Thymus (tissue), 11 donors: ENCODE results near the gene XG. TPM values are rescaled to one million over a fixed set of nuclear protein-coding genes. Genes with fewer than 3 reads are reported as not detected.
"Not testable (repeated sequence)": the region's sequence is repeated elsewhere in the genome, so short reads cannot be mapped to it uniquely, and the experiment has no call there.

Experiments
- DNase-seq, 9 donors: peaks; one replicate each; pipeline ENCODE4 v3.0.0-alpha.2; 2013; ENCODE audit warnings: low spot score in 9 of 9, low read depth in 6 of 9, missing footprints in 1 of 9
- H3K27ac ChIP-seq, 2 donors: one replicate each; pipeline ENCODE4 v1.5.1; 2013; ENCODE audit warnings: control low read depth in 1 of 2, low read depth in 1 of 2, low read length in 1 of 2, mild to moderate bottlenecking in 1 of 2, moderate library complexity in 1 of 2
- H3K27me3 ChIP-seq, 2 donors: one replicate each; pipeline ENCODE4 v1.5.1; 2013; ENCODE audit warnings: low read length in 1 of 2; ENCODE audit not compliant: control insufficient read depth in 2 of 2, insufficient read depth in 1 of 2
- H3K36me3 ChIP-seq, 2 donors: one replicate each; pipeline ENCODE4 v1.5.1; 2013; ENCODE audit warnings: low read length in 1 of 2, mild to moderate bottlenecking in 1 of 2, moderate library complexity in 1 of 2; ENCODE audit not compliant: control insufficient read depth in 2 of 2, insufficient read depth in 2 of 2
- H3K4me1 ChIP-seq, 2 donors: one replicate each; pipeline ENCODE4 v1.5.1; 2013; ENCODE audit warnings: low read length in 2 of 2; ENCODE audit not compliant: control insufficient read depth in 2 of 2, insufficient read depth in 2 of 2
- H3K4me3 ChIP-seq, 2 donors: one replicate each; pipeline ENCODE4 v1.5.1; 2013; ENCODE audit warnings: low read length in 2 of 2, control low read depth in 1 of 2, mild to moderate bottlenecking in 1 of 2
- H3K9me3 ChIP-seq, 2 donors: one replicate each; pipeline ENCODE4 v1.5.1; 2013; ENCODE audit warnings: low read length in 1 of 2, mild to moderate bottlenecking in 1 of 2; ENCODE audit not compliant: control insufficient read depth in 2 of 2, insufficient read depth in 1 of 2
- WGBS: extraction: QIAGEN DNeasy Blood & Tissue Kit; methylation state at CpG from one replicate; pipeline ENCODE4 v1.1.7; 2013; 5-methylcytosine and 5-hydroxymethylcytosine counted together
- polyA plus RNA-seq: library from polyadenylated mRNA; stranded (reverse); fragments of 200-250 nt; gene quantifications from one replicate; pipeline ENCODE4 v1.2.3, GENCODE V29; 2013
- total RNA-seq: library from RNA; stranded (reverse); fragments of 120-200 nt; gene quantifications from one replicate; pipeline ENCODE4 v1.2.4, GENCODE V29; 2013
- donor health status: healthy.

Gene XG
- total and polyA plus RNA-seq, 2 donors = 1.0 to 1.3 TPM

GRCh38 chrX:2799369-2799768 lies 47.5 kb downstream of the XG start:
- Histone ChIP-seq H3K27me3 (no peaks in the 10 kb centered on the region), H3K27ac (no peak overlapping the region), H3K4me1 (peaks cover 0 to 13% of the 10 kb centered on the region in 2 donors), H3K4me3 (no peak overlapping the region), H3K9me3 (no peaks in the 10 kb centered on the region), H3K36me3 (no peaks in the 10 kb centered on the region)
- no peak for DNase-seq
- WGBS = 91% methylated on average over 4 of the region's 4 CpGs

- H3K4me3 ChIP-seq, H3K27ac ChIP-seq, H3K27me3 ChIP-seq, DNase-seq, H3K9me3 ChIP-seq, H3K36me3 ChIP-seq: not testable (repeated sequence)
- peaks cover 0 to 13% of the 10 kb centered on the region in 2 donors for H3K4me1 ChIP-seq
- 89% methylated on average over 5 of the region's 5 CpGs for WGBS
Measured at GRCh38 chrX:2799980-2800379, 48.1 kb downstream of the XG start.

- H3K9me3 ChIP-seq = no peaks in the 10 kb centered on the region
- no peak overlapping the region for H3K4me3 ChIP-seq
- no peak overlapping the region for H3K27ac ChIP-seq
- no peaks in the 10 kb centered on the region for H3K27me3 ChIP-seq
- no peaks in the 10 kb centered on the region for H3K36me3 ChIP-seq
- DNase-seq = no peak
- WGBS = 96% methylated on average over 4 of the region's 4 CpGs
- peaks cover 0 to 13% of the 10 kb centered on the region in 2 donors for H3K4me1 ChIP-seq
Measured at GRCh38 chrX:2801223-2801622, 49.4 kb downstream of the XG start.

GRCh38 chrX:2802376-2803090 lies 50.7 kb downstream of the XG start:
- not testable (repeated sequence) for H3K4me1 ChIP-seq, H3K27ac ChIP-seq, H3K9me3 ChIP-seq, H3K27me3 ChIP-seq, H3K4me3 ChIP-seq, DNase-seq, H3K36me3 ChIP-seq
- 79% methylated on average over 18 of the region's 18 CpGs for WGBS

- H3K4me1 ChIP-seq, H3K27me3 ChIP-seq, H3K27ac ChIP-seq, H3K9me3 ChIP-seq, H3K4me3 ChIP-seq, DNase-seq, H3K36me3 ChIP-seq: not testable (repeated sequence)
- 91% methylated on average over 8 of the region's 8 CpGs for WGBS
Measured at GRCh38 chrX:2803486-2803885, 51.6 kb downstream of the XG start.

GRCh38 chrX:2804106-2804843 lies 52.4 kb downstream of the XG start:
- not testable (repeated sequence) for H3K4me3 ChIP-seq, H3K9me3 ChIP-seq, H3K27me3 ChIP-seq, H3K36me3 ChIP-seq, DNase-seq, H3K27ac ChIP-seq, H3K4me1 ChIP-seq
- 96% methylated on average over 18 of the region's 18 CpGs for WGBS

- H3K27ac ChIP-seq, H3K9me3 ChIP-seq, H3K27me3 ChIP-seq, H3K36me3 ChIP-seq, H3K4me1 ChIP-seq, DNase-seq, H3K4me3 ChIP-seq: not testable (repeated sequence)
- WGBS = 98% methylated on average over 20 of the region's 20 CpGs
Measured at GRCh38 chrX:2804858-2805257, 53.0 kb downstream of the XG start.

GRCh38 chrX:2811271-2811670 lies 59.4 kb downstream of the XG start:
- H3K27ac ChIP-seq = no peak overlapping the region
- no peaks in the 10 kb centered on the region for H3K36me3 ChIP-seq
- peaks cover 0 to 9% of the 10 kb centered on the region in 2 donors for H3K4me1 ChIP-seq
- no peak for DNase-seq
- no peaks in the 10 kb centered on the region for H3K27me3 ChIP-seq
- no peak overlapping the region for H3K4me3 ChIP-seq
- H3K9me3 ChIP-seq = no peaks in the 10 kb centered on the region
- WGBS = 94% methylated on average over 5 of the region's 5 CpGs

- peak in 8 of 9 donors; percentile 12 to 80 (median 30) for DNase-seq
- H3K27ac ChIP-seq = not testable (repeated sequence)
Measured at GRCh38 chrX:2812161-2812907, 60.5 kb downstream of the XG start.

More at GRCh38 chrX:2812161-2812907, 60.5 kb downstream of the XG start:
- H3K36me3 ChIP-seq, H3K27me3 ChIP-seq, H3K4me1 ChIP-seq, H3K4me3 ChIP-seq, H3K9me3 ChIP-seq: not testable (repeated sequence)
- WGBS = 36% methylated on average over 14 of the region's 16 CpGs
